Embryonic facial prominence (tissue), 1 donor: ENCODE data around the gene ZNF764.
"Not testable (repeated sequence)": the region's sequence is repeated elsewhere in the genome, so short reads cannot be mapped to it uniquely, and the experiment has no call there.

Source experiments
- DNase-seq: peaks from one replicate; pipeline ENCODE4 v3.0.0-alpha.2; 2016; ENCODE audit errors: extremely low spot score

ZNF764 gene

DNA sequence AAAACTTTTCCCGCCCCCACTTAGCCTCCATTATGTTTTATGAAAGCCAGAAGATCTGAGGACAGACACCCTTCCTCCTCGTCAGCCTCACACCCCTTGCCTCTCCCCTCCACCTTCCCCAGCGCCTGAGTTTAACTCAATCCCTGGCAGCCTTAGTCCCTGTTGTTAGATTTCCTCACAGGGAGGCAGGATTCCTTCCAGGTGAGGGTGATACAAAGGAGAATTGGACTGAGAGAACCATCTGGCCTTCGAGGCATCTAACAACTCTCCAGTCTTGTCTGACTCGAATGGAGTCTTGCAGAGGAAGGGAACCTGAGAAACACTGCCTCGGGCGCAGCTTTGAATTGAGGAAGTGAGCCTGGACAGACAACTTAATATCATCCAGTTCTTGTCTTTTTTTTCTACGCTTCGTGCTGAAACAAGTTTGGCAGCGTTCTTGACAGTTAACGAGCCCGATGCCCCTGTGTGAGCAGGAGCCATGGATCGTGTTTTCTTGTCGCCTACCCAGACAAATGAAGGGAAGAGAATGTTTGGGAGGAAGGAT is 30.5 kb downstream of the ZNF764 start:
- DNase-seq = no peak

DNA sequence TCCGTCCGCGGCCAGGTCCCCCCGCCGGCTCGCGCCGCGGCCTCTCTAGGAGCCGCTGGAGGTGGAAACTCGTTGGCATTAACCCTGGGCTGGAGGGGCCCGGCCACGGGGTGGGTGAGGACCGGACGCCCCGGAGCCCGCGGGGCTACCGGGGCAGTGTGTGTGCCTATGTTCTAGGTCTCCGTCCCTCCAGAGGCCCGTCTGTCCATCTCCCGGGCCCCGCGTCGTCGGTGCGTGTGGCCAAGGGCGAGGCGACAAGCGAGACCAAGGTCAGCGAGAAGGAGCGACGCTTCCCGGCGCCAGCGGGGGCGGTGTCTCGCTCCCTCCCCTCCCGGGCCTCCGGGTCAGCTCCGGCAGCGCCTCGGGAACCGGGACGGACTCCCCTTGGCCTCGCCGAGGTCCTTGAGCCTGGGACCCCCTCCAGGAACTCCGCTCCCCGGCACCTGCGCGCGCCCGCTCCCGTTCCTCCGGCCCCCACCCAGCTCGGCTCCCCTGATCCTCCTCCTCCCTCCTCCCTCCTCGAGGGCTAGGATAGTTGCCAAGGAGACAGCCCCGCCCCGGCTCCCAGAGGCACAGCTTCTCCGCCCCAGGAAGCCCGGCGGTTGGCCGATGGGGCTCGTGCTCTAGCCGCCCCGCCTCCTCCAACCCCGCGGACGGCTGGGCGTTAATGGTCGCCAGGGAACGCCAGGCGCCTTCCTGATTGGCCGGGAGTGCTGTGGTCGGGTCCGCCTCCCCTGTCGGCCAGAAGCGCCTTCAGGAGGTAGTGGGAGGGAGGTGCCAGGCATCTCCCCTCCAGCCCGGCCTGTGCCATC is 31.1 kb downstream of the ZNF764 start:
- peak; percentile 94 for DNase-seq

DNA sequence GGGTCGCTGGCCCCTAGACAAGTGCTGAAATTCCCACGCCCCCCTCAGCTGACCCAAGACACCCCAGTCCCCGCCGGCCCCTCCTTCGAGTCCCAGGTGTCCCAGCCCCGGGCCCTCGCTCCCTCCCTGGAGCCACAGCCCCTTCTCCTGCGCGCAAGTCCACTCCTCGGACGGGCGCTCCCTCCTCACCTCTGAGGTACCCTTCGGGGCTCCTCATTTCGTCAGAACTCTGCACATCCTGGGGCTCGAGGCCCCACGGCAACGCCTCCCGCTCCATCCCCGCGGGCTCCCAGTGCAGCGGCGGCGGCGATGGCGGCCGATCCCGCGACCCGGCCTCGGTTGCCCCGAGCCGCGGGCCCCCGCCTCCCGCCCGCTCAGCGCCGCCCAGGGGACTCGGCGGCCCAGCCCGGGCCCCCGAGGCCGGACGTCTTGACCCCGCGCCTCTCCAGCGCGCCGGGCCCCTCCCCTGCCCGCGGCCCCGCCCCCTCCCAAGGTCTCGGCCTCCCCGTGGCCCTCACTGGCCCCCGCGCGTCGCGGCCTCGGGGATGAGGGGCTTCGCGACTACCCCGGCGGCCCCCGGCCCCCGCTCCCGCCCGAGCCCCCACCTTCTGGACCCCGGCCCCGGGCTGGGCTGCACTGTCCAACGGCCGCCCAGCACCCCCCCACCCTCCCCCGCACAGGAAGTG is 31.9 kb downstream of the ZNF764 start, which contains the start of gene ZNF768:
ZNF768 (minus strand) TSS at position 430 of the 686 bp plus-strand sequence; CDS start at position 277, 153 bp downstream.
- no peak for DNase-seq

DNA sequence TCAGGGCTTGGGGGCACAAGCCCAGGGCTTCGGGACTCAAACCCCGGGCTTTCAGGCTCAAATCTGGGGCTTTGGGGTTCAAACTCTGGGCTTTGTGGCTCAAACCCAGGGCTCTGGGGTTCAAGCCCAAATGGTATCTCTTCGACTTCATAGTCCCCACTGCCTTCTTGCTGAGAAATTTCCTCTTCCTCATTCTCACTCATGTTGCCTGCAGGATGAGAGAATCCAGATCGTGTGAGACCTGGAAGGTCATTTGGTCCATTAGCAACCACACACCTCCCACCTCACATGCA is 32.4 kb downstream of the ZNF764 start:
- no peak for DNase-seq

DNA sequence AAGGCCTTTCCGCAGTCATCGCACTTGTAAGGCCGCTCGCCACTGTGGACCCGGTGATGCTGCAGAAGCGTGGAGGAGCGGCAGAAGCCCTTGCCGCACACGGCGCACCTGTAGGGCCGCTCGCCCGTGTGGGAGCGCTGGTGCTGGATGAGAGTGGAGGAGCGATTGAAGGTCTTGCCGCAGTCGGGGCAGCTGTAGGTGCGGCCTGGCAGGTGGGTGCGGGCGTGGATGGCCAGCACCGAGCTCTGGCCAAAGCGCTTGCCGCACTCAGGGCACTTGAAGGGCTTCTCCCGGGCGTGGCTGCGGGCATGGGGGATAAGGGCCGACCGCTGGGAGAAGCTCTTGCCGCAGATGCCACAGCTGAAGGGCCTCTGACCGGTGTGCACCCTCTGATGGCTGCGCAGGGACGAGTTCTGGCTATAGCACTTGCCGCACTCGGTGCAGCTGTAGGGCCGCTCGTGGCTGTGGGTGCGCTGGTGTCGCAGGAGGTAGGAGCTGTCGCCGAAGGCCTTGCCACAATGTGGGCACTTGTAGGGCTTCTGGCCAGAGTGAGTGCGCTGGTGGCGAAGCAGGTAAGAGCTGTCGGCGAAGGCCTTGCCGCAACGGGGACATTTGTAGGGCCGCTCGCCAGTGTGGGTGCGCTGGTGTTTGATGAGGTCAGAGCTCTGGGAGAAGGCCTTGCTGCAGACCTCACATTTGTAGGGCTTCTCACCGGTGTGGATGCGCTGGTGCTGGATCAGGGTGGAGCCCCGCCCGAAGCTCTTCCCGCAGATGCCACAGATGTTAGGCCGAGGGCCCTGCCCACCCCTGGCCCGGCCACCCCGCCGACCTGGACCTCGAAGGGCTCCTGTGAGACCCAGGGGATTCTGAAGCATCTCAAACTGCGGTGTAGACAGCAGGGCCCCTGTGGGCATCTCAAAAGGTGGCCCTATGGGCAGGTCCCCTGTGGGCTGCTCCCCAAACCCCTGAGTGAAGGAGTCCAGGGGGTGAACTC is 33.3 kb downstream of the ZNF764 start:
- no peak for DNase-seq

DNA sequence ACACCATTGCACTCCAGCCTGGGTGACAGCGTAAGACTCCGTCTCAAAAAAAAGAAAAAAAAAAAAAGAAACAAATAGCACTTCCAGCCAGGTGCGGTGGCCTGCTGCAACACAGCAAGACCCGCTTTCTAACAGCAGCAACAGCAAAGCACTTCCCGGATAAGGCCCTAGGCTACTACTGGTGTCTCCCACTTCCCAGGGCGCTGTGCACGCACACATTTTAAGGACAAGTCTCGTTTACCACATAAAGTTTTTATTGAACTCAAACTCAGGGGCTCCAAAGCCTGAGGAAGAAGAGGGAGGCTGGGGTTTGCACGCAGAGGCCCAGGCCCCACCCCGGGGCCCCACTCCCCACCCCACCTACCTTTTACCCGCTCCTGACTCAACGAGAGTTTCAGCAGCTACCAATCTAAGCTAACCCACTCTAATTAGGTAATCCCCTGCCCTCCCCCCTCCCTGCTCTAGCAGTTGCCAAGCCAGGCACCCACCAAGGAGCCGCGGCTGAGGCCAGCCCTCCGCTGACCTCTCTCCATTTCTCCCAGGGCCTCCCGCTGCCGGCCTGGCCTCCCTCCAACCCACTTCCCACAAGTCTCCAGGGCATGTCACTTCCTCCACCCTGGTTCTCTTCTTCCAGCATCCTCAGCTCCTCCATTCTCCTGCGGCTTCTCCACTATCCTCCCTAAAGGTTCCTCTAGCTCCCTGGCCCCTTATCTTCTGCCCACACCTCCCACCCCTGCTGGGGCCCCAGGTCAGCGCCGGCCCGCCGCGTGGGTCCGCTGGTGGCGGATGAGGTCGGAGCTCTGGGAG is 34.2 kb downstream of the ZNF764 start:
- DNase-seq = no peak

DNA sequence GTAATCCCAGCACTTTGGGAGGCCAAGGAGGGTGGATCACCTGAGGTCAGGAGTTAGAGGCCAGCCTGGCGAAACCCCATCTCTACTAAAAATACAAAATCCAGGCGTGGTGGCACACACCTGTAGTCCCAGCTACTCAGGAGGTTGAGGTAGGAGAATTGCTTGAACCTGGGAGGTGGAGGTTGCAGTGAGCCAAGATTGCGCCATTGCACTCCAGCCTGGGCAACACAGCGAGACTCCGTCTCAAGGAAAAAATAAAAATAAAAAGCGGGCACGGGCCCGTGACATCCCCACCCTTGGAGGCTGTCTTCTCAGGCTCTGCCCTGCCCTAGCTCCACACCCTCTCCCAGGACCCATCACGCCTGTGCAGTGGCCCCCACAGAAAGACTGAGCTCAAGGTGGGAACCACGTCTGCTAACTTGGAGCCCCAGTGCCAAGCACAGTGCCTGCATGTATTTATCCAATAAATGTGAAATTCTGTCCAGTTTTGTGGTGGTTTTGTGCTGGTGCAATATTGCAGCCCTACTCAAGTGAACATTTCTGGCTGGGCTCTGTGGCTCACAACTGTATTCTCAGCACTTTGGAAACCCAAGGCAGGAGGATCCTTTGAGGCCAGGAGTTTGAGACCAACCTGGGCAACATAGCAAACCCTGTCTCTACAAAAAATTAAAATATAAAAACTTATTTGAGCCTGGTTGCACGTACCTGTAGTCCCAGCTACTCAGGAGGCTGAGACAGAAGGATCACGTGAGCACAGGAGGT is 35.3 kb downstream of the ZNF764 start:
- DNase-seq = not testable (repeated sequence)

DNA sequence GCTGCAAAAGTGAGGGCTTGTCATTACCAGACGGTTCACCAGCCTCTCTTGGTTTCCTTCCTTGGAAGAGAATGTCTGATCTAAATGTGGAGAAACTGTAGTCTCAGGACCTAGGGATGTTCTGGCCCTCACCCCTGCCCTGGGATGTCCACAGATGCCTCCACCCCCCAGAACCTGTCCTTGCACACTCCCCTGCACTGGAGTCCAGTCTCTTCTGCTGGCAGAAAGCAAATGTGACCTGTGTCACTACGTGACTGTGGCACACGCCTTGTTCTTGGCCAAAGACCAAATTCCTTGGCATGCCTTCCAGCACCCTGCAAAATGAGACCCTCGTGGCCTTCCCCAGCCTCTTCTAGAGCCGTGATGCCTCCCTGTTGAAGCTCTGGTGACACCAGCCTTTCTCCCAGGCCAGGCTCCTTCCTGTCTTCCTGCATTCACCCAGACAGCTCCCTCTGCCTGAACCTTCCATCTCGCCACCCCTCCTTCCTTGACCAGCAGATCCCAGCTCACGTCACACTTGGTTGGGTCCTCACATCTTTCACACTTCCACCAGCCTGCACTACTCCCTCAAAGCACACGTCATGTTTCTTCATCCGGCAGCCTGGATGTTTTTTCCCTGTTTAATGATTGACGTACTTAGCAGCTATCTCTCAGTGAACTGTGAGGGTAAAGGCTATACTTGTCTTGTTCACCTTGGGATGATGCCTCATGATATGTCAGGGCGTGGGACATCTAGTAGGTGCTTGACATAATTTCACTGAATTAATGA is 36.1 kb downstream of the ZNF764 start:
- DNase-seq = no peak

DNA sequence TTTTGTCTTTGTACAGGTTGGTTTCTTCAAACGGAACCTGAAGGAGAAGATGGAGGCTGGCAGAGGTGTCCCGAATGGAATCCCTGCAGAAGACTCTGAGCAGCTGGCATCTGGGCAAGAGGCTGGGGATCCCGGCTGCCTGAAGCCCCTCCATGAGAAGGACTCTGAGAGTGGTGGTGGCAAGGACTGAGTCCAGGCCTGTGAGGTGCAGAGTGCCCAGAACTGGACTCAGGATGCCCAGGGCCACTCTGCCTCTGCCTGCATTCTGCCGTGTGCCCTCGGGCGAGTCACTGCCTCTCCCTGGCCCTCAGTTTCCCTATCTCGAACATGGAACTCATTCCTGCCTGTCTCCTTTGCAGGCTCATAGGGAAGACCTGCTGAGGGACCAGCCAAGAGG is 36.7 kb downstream of the ZNF764 start:
- DNase-seq = no peak

DNA sequence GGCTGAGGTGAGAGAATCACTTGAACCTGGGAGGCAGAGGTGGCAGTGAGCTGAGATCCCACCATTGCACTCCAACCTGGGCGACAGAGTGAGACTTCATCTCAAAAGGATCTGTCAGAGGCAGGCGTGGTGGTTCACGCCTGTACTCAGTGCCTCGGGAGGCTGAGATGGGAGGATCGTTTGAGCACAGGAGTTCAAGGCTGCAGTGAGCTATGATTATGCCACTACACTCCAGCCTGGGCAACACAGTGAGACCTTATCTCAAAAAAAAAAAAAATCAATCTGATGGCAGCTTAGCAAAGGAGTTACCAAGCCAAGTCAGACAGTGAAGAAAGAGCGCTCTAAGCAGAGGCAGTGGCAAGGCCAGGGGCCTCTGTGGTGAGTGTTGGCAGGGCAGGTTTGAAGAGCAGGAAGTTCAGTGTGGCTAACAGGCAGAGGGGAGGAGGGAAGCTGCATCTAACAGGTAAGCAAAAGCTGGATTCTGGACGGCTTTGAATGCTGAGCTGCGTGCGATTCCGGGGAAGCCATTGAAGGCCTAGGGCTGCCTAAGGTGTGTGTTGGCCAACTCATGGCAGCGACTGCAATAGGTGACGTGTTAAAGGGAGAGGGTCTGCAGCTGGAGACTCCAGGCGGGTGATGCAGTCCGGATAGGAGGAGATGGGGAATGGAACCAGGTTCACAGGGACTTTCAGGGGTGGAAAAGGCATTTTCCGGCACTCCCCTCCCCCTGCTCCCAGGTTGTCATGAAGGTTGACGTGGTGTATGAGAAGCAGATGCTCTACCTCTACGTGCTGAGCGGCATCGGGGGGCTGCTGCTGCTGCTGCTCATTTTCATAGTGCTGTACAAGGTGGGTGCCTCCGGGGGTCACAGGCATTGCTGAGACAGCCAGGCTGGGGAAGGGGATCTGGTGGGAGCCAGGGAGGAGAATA is 38.8 kb downstream of the ZNF764 start:
- DNase-seq = no peak

DNA sequence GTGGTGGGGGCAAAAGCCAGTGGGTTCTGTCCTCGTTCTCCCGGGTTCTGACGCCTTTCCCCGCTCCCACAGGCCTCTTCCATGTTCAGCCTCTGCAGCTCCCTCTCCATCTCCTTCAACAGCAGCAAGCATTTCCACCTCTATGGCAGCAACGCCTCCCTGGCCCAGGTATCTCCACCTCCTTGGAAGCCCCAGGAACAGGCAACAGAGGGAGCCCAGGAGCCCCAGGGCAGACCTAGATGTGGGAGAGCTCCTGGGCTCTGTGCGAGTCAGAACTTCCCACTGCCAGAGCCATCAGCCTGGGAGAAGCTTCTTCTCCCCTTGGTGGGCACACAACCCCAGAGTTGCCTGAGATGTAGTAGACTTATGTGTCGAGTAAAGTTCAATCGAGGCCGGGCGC is 39.6 kb downstream of the ZNF764 start:
- no peak for DNase-seq

DNA sequence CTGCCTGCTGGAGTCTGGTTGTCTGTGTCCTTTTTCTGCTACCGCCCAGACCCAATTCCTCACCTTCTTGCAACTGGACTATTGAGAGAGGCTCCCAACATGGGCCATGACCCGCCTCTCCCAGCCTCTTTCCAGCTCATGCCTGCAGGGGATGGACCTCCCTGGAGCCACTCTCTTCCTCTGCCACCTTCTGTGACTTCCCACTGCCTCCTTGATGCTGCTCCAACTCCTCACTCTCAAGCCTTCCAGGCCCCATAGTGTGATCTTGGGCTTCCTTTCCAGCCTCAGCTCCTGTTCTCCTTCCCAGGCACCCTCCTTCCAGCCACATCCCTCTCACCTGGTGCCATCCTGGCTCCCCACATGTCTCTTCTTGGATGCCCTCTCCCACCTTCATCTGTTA is 42.9 kb downstream of the ZNF764 start:
- DNase-seq = no peak

DNA sequence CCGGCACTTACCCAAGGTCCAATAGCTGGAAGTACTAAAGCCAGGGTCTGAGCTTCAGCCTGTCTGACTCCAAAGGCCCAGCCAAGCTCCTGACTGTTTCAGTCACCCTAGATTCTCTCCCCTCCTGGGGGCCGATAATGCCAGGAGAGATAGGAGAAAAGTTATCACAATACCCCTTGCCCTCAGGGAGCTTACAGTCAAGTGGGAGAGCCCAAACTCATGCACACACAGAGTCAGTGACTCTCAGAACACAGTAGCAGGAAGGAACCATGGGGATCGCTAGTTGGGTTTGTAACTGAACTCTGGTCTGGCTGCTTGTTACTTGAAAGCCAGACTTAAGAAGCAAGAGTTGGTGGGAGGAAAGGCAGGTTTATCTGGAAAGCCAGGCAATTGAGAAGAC is 46.7 kb downstream of the ZNF764 start:
- DNase-seq = no peak

DNA sequence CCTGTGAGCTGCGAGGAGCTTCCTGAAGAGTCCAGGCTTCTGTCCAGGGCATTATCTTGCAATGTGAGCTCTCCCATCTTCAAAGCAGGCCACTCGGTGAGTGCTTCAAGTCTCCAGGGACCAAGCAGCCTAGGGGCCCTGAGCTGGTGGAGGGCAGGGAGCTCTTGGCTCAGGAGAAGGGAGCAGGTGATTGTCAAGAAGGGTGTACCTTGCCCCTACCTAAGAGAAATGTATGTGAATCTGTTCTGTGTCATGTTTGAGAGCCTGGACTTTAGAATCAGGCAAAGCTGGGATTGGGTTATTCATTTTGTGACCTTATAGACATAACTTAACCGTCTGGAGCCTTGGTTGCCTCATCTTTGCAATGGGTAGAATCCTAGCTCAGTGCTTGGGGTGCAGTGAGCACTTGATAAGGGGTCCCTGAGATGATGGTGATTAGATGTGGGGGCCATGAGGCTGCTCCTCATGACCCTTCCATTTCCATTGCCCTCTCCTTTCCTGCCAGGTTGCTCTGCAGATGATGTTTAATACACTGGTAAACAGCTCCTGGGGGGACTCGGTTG is 47.7 kb downstream of the ZNF764 start:
- no peak for DNase-seq

DNA sequence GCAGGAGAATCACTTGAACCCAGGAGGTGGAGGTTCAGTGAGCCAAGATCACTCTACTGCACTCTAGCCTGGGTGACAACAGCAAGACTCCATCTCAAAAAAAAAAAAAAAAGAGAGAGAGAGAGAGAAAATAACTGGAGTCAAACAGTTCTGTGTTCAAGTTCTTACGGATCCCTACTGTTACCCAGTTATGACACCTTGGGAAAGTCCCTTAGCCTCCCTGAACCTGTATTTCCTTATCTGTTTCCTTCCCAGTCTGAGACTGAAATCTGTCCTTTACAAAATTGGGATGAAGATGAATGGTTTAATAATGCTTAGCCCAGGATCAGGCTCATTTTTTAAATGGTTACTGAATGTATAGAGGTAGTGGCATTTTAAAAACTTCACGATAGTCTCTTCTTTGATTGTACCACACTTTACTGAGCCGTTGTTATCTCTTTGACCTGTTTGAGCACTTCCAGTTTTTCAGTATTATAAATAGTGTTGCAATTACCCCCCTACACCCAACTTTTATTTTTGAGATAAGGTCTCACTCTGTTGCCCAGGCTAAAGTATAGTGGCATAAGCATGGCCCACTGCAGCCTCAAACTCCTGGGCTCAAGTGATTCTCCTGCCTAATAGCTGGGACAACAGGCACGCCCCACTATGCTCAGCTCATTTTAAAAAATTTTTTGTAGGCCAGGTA is 49.0 kb downstream of the ZNF764 start:
- DNase-seq = no peak
